HG03442 (cell line): ENCODE measurements around the gene TCN1.
"Not testable (repeated sequence)": the region's sequence is repeated elsewhere in the genome, so short reads cannot be mapped to it uniquely, and the experiment has no call there.

Experiments
- ATAC-seq: cut with Tn5 transposase; IDR thresholded peaks from one replicate; pipeline ENCODE4 v1.9.1; 2021; ENCODE audit warnings: mild to moderate bottlenecking, moderate library complexity; ENCODE audit not compliant: unreplicated experiment

The TCN1 gene, protein sequence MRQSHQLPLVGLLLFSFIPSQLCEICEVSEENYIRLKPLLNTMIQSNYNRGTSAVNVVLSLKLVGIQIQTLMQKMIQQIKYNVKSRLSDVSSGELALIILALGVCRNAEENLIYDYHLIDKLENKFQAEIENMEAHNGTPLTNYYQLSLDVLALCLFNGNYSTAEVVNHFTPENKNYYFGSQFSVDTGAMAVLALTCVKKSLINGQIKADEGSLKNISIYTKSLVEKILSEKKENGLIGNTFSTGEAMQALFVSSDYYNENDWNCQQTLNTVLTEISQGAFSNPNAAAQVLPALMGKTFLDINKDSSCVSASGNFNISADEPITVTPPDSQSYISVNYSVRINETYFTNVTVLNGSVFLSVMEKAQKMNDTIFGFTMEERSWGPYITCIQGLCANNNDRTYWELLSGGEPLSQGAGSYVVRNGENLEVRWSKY

DNA sequence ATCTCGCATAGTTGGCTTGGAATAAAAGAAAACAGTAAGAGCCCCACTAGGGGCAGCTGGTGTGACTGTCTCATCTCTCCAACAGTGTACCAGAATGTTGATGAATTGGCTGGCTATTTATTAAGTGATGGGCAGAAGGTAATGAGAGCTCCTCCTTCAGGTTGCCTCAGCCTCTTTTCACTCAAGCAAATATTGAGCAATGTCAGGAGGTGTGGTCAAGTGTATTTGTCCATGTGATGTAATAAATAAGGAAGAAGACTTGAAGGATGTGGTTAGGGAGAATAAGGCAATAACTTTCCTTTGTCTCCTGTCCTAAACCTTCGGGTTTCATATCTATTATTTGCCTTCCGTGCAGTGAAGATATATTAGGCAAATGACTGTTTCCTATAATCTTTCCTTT lies at the start of gene TCN1:
TCN1 (minus strand) TSS at position 91 of the 400 bp plus-strand sequence; CDS start at position 74, 17 bp downstream.
- ATAC-seq = no peak

DNA sequence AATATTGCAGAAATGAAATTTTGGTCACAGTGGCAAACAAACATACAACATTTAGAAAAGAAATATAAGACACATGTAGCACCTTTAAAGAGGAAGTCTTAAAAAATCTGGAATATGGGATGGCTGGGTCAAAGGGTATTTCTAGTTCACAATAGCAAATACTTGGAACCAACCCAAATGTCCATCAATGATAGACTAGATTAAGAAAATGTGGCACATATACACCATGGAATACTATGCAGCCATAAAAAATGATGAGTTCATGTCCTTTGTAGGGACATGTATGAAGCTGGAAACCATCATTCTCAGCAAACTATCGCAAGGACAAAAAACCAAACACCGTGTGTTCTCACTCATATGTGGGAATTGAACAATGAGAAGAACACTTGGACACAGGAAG lies 37.3 kb upstream of the TCN1 start:
- ATAC-seq = not testable (repeated sequence)

DNA sequence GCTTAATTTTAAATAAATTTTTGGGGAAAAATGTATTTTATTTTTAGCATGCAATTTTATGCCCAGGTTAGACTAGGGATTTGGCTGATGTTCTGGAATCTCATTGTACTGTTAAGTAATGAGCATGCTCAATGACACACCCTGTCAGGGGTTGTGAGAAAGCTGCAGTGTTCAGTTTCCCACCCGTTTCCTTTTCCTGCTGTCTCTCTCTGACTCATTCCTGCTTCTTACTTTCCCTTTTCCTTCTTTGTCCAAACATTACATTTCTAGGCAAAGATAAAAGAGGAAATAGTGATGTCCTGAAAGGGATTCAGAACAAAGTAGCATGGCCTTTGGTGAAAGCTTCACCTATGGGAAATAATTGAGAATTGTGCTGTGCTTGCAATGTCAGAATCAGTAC lies 35.0 kb upstream of the TCN1 start:
- ATAC-seq = no peak

DNA sequence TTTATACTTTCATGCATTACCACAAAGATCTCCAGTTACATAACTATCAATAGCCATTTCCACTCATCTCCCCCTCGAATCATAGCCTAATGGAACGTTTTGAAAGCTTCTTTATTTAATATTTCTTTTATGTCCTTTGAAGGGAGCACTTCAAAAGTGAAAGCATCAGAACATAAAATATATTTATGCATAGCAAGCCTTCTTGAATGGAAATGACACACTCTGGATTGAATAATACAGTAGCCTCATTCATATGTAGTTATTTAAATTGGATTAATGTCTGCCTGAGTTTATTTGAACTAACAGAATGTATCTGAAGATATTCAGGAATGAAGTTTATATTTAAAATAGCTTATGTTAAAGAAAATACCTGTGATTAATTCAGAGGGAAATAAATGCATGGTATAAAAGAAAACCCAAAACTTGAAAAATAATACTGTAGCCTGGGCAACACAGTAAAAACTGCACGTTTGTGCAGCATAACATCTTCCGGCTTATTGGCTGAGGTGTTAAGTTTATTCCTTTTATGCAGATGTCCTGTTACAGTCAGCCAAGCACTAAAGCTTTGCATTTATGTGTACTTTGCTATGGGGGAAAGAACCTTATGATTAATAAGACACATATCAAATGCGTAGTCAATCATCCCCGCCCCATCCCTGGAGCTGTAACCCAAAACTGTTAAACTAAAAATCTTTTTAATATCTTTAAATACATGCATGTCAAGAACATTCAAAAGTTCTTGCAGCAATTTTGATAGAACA lies 34.3 kb upstream of the TCN1 start:
- no peak for ATAC-seq

- ATAC-seq = no peak
Measured at GRCh38 chr11:59899532-59899931, 33.2 kb upstream of the TCN1 start.

DNA sequence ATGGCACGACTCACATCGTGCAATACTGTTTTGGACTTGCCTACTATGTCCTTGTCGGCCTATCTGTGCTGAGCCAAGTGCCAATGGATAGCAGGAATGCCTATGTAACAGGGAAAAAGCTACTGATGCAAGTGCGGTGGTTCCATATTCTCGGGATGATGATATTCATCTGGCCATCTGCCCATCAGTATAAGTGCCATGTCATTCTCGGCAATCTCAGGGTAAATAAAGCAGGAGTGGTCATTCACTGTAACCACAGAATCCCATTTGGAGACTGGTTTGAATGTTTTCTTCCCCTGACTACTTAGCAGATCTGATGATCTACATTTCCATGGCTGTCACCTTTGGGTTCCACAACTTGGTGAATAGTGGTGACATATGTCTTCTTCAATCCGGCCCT lies 32.4 kb upstream of the TCN1 start:
- no peak for ATAC-seq

DNA sequence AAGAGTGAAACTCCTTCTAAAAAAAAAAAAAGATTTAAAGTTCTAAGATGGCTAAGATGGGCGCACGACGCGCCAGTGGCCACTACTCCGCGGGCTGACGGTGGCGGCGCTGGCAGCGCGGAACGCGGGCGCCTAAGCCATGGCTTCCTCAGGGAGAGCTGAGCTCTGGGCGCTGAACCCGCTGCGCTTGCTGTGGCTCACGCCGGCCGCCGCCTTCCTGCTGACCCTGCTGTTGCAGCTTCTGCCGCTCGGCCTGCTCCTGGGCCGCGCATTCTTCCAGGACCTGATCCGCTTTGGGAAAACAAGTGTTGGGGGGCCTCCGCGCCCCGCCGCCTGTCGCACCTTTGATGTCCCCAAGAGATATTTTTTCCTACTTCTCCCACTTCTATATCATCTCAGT lies 31.8 kb upstream of the TCN1 start:
- ATAC-seq = no peak

- ATAC-seq = no peak
Measured at GRCh38 chr11:59894616-59895015, 28.3 kb upstream of the TCN1 start.

- ATAC-seq = no peak
Measured at GRCh38 chr11:59891781-59892181, 25.5 kb upstream of the TCN1 start.

DNA sequence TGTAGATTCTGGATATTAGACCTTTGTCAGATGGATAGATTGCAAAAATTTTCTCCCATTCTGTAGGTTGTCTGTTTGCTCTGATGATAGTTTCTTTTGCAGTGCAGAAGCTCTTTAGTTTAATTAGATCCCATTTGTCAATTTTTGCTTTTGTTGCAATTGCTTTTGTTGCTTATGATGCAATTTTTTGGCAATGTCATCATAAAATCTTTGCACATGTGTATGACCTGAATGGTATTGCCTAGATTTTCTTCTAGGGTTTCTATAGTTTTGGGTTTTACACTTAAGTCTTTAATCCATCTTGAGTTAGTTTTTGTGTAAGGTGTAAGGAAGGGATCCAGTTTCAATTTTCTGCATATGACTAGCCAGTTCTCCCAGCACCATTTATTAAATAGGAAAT lies 20.9 kb upstream of the TCN1 start:
- ATAC-seq = not testable (repeated sequence)

DNA sequence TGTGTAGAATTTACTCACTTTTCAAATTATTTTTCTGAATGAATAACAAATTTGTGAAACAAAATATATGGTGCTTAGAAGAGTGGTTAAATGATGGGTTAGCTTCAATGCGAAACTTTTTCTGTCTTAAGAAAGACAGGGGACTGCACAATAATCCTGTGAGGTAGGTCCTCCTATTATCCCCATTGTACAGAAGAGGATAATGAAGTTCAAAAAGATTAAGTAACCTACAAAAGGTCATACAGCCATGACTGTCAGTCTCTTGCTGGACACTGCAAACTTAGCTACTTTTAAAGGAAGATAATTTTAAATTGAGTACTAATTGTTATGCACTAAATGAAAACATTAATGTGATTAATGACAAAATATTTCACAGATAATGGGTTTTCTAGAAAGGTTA lies 17.3 kb upstream of the TCN1 start:
- ATAC-seq = no peak

GRCh38 chr11:59879567-59879966 lies 13.3 kb upstream of the TCN1 start:
- ATAC-seq = no peak

GRCh38 chr11:59878575-59878974 lies 12.3 kb upstream of the TCN1 start, which contains the start of gene OOSP3:
TSS of gene OOSP3 (plus strand) at chr11:59878782. CDS start at chr11:59878809, 27 bp downstream.
- ATAC-seq = no peak

DNA sequence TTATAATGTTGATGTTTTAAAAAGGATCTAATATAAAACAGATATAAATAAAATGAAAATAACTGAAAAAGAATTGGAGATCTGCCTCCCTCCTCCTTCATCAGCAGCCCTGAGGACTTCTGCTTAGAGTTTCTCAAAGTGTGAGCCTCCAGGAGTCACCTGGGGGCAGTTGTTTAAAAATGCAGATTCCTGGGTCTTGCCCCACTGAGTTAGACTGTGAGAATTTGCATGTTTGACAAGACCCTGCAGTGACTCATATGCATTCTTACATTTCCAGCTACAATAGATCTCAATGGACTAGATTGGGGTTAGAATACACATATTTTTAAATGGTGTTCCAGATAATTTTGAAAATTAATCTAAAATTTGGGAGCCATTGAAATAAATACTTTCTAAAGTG lies 11.5 kb upstream of the TCN1 start:
- no peak for ATAC-seq

DNA sequence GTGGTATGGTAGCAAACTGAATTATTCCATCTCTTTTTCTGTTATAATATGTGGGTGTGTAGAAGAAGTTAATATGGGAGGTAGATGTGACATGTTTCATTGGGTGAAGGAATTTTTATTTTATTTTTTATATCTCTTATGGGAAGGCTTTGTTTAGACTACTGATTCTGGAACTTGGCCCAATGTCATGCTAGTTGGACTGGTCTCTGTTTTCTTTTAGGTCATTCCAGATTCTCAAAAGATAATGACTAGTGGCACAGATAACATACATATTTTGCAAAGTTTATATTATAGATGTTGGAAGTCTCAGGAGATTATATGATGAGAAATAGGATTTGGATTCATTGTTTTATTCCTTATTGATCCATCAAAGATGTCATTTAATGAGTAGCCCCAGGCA lies 11.0 kb upstream of the TCN1 start:
- ATAC-seq = no peak

GRCh38 chr11:59875856-59876519 lies 9.7 kb upstream of the TCN1 start:
- no peak for ATAC-seq

DNA sequence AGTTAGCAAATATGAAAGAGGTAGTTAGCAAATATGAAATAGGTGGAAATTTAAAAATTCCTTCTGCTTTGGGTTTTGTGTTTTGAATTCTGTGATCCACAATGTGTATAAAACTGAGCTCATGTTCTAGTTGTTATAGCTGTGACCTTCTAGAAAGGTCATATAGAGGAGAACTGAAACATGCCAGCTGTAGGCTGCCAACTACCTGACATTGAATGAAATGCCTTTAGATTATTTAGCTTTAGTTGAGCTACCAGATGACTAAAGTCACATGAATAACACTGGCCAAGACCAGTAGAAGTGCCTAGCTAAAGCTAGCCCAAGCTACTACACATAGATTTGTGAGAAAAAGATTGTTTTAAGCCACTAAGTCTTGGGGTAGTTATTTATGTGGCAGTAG lies 5.8 kb upstream of the TCN1 start:
- no peak for ATAC-seq

DNA sequence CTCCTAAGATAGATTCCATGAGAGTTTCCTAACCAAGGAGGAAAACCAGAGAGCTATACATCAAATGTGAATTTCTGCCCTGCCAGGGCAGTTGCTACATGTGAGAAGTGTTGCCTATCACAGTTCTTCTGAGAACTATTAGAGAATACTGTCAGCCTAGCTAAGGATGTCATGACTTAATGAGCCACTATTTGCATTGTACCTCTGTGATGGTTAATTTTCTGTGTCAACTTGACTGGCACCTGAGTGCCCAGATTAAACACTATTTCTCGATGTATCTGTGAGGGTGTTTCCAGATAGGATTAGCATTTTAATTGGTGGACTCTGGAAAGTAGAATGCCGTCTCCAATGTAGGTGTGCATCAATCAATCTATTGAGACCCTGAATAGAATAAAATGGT lies 1.7 kb upstream of the TCN1 start:
- no peak for ATAC-seq

- no peak for ATAC-seq
Measured at GRCh38 chr11:59866836-59867235, 549 bp upstream of the TCN1 start.

GRCh38 chr11:59865031-59865430 lies 1.3 kb downstream of the TCN1 start:
- ATAC-seq = no peak

DNA sequence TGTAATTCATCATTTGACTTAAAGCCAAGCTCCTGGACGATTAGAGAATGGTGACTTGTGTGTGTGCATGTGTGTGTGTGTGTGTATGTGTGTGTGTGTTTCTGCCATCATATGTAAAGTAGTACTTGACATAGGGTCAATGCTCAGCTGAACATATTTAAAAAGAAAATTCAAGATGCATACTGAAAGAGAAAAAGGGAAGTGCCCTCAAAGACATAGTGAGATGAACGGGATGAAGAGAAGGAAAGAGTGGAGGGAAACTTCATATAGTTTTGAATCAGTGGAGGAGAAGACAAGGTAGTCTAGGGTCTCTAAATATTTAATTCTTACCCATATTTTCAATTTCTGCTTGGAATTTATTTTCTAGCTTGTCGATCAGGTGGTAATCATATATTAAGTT lies 4.0 kb downstream of the TCN1 start:
- ATAC-seq = no peak

DNA sequence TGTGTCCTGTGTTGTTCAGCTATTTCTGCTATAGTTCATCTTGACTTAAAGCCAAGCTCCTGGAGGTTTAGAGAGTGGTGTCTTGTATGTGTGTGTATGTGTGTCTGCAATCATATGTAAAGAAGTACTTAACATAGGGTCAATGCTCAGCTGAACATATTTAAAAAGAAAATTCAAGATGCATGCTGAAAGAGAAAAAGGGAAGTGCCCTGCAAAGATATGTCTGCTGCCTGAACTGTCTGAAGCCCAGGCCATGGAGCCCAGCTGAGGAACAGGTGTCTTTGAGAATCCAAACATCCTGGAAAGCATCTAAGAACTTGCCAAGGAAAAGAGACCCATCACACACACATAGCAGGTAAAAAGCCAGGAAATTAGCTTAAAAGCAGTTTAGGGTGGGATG lies 6.6 kb downstream of the TCN1 start:
- ATAC-seq = no peak
